Endometrial microvascular endothelial cells (primary cell): Measurements from ENCODE around the gene SLC5A10. TPM values are rescaled to one million over a fixed set of nuclear protein-coding genes. Genes with fewer than 3 reads are reported as not detected.
"Not testable (repeated sequence)": the region's sequence is repeated elsewhere in the genome, so short reads cannot be mapped to it uniquely, and the experiment has no call there.

Experiments used
- in situ Hi-C: cut with HindIII; loops from 2 replicates; pipeline ENCODE4 v1.10.0; 2017; ENCODE audit warnings: low sequenced_read_pairs, low pct_unique_long_range_greater_than_20kb; ENCODE audit errors: inconsistent ontology term
- total RNA-seq: library from RNA; depleted of rRNA; stranded (reverse); fragments of >200 nt; gene quantifications from one replicate; pipeline ENCODE4 v1.2.3, GENCODE V29; 2015; ENCODE audit errors: inconsistent ontology term

Gene SLC5A10
- total RNA-seq, 1 donor from 2014 or later = not detected

DNA sequence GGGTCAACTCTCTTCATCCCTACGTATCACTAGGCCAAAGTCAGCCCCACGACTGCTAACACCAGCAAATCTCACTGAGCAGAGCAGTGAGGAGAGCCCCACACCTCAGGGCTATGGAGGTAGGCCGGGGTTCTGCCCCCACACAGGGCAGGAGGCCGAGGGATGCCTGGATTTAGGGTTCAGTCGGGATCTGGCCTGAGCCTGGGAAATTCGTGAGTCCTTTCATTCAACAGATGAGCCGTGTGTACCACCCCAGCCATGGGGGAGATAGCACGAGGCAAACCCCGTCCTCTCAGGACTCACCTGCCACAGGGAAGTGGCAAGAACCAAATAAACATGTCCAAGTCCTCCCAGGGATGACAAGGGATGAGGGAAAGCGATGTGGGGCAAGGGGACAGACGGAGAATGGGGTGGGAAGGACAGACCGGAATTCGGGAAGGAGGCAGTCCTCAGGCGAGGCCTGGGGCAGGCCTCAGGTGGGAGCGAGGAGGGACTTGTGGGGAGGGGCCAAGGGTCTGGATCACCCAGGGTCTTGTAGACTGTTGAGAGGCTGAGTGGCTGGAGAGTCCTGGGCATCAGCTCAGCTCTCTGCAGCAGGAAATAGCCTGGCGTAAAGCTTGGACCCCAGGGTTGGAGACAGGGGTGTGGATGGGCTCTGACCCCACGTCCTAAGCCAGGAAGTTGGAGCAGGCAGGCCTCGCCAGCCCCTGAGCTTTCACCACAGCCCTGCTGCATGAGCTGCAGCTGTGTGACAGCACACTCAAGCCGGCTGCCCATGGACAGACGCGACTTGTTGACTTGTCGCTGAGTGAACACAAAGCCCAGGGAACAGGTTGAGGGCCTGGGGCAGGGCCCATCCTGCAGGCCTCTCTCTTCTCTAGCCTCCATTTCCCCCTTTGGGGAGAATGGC is 60.5 kb downstream of the SLC5A10 start:
- in situ Hi-C loops = no loop called here

DNA sequence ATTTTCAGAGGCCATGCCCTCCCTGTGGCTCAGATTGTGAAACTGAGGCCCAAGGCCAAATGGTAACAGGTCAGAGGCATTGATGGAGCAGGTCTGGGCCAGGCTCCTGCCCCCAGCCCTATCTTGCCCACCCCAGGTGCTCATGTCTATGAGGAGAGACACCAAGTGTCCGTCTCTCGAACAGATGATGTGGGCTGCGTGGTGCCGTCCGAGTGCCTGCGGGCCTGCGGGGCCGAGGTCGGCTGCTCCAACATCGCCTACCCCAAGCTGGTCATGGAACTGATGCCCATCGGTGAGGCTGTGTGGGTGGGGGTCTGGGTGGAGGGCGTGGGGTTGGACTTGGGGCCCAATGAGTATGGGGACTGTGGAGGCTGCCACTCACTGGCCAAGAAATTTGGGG is 61.3 kb downstream of the SLC5A10 start:
- in situ Hi-C loops = no loop called here

- in situ Hi-C loops = no loop called here
Observed at GRCh38 chr17:19013806-19014627, 62.1 kb downstream of the SLC5A10 start.

GRCh38 chr17:19014628-19015215 is 62.8 kb downstream of the SLC5A10 start:
- in situ Hi-C loops = no loop called here

- in situ Hi-C loops = no loop called here
Observed at GRCh38 chr17:19015428-19015827, 63.5 kb downstream of the SLC5A10 start.

DNA sequence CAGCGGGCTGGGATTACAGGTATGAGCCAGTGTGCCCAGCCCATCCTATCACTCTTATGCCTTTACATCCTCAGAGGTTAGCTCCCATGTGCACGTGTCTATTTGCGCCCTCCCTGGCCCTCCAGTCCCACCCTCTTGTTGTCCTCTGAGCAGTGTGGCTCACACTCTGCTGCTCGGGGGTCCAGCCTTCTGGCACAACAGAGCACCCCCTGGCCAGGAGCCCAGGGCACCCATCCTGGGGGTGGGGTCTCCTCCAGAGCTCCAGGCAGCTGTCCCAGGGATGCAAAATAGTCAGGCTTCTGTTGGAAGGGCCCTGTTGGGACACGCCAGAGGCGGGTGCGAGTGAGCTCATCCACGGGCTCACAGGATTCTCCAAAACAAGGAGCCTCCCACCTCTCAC is 64.3 kb downstream of the SLC5A10 start:
- in situ Hi-C loops = no loop called here

- in situ Hi-C loops = no loop called here
Observed at GRCh38 chr17:19016881-19017280, 64.9 kb downstream of the SLC5A10 start.

GRCh38 chr17:19017401-19017800 is 65.4 kb downstream of the SLC5A10 start:
- in situ Hi-C loops = no loop called here

DNA sequence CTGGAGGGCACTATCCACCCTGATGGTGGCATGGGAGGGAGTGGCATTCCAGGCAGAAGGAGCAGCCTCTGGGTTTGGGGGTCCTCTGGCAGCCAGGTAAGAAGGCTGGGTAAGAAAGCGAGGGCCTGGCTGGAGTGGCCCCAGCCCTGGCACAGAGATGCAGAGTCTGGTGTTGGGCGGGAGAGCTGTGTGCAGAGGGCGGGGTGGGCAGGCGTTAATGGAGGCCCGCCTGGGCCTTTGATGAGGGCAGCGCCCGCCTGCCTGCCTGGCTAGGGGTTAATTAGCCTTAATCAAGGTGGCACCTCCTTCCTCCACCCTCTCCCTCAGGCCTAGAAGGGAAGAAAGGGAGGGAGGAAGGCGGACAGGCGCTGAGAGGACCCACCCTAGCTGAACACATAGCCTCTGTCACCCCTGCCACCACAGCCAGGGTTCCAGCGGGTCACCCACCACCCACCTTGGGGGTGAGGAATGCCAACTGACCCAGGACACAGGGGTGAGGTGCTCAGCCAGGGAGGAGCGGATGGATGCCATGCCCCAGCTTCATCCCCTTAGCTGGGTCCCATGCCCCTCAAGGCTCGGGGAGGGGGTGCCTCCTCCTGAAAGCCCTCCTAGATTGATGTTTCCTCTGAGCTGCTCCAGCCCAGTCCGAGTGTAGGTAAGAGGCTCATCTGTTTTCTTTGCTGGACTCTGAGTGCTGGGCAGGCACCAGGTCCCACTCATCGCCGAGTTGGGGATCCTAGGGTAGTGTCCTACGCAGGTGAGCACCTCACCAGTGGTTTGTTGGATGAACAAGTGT is 66.0 kb downstream of the SLC5A10 start:
- in situ Hi-C loops = no loop called here

DNA sequence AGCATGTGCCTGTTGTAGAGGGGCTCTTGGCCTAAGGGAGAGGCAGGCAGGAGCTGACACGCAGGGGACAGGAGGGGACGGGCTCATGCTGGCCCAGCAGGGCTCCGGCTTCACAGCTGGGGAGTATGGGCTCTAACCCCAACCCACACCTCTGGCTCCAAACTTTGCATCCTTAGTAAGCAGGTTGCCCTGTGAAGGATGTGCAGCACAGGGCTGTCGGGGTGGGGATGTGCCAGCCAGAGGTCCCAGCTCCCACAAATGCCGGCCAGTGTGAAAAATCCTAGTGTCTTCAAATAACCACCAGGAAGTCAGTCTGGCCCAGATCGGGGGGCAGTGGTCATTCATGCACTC is 66.6 kb downstream of the SLC5A10 start:
- in situ Hi-C loops = no loop called here

DNA sequence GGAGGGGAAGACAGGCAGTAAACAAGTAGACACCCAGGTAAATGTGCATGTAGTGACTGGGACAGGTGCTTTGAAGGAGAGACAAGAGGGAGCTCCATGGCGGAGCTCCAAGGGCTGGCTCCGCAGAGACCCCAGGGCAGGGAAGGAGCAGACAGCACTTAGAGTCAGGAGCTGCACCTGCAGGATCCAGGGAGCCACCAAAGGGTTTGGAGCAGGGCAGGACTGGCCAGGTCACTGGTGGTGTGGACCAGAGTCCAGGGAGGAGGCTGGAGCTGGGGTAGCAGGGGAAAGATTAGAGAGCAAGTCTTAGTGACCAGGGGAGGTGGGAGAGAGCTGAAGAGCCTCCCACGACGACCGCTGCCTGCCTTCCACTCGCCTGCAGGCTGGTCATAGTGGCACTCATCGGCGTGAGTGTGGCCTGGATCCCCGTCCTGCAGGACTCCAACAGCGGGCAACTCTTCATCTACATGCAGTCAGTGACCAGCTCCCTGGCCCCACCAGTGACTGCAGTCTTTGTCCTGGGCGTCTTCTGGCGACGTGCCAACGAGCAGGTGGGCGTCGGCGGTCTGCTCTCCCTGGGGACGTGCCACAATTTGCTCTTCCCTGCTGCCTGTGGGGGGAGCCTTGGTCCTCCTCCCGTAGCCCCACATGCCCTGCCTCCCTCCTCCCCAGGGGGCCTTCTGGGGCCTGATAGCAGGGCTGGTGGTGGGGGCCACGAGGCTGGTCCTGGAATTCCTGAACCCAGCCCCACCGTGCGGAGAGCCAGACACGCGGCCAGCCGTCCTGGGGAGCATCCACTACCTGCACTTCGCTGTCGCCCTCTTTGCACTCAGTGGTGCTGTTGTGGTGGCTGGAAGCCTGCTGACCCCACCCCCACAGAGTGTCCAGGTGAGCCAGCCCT is 67.3 kb downstream of the SLC5A10 start:
- in situ Hi-C loops = no loop called here

DNA sequence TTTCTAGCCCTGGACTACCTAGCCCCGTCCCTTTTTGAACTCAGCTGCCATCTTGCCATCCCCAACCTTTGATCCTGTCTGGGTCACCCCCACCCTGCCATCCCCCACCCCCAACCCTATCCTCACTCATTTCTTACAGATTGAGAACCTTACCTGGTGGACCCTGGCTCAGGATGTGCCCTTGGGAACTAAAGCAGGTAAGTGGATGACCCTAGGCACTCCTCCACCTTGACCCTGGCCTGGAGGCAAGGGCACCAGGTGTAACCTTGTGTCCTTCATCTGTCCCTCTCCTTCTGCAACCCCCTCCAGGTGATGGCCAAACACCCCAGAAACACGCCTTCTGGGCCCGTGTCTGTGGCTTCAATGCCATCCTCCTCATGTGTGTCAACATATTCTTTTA is 68.1 kb downstream of the SLC5A10 start:
- in situ Hi-C loops = no loop called here

DNA sequence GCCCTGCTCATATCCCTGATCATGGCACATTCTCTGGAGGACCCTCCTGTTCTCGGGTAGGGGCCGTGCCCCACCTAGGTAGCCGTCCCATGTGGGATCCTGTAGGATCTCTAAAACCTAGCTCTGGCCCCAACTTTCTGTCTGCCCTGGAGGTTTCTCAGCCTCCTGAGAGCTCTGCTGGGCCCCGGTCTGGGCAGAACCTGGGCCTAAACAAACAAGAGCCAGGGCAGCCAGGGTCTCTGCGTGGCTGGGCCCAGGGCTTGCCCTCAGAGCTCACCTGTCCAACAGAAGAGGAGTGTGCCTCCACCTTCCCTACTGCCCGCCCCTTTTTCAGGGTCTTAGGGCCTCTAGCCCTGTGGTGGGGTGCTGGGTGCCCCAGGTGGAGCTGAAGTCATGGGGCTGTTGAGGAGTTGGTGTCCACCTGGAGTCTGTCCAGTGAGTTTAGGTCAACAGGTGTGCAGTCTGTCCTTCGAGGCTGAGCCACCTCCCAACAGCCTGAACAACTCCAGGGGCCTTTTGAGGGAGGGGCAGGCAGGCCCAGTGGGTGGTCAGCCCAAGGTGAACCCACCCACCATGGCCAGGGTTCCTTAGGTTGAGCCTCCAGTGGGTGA is 69.2 kb downstream of the SLC5A10 start:
- in situ Hi-C loops = not testable (repeated sequence)

DNA sequence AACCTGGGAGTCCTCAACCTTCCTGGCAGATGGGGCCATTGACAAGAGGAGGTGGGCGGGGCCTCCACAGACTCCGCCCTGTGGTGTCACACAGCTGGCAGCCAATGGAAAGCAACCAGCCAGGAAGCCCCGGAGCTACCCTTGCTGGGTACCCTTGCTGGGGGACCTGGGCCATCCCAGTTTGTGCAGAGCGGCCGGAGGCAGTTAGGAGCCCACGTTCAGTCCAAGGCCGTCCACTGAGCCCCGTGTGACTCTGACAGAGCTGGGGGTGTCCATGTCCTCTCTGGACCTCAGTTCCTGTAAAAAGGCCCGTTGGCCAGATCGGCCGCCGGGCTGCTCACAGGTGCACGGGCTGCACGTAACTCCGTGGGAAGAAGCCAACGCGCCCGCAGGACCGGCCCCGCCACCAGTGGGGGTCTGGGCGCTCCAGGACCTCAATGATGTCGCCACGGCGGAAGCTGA is 69.7 kb downstream of the SLC5A10 start:
- in situ Hi-C loops = no loop called here

GRCh38 chr17:19022128-19022527 is 70.2 kb downstream of the SLC5A10 start:
- in situ Hi-C loops = no loop called here

DNA sequence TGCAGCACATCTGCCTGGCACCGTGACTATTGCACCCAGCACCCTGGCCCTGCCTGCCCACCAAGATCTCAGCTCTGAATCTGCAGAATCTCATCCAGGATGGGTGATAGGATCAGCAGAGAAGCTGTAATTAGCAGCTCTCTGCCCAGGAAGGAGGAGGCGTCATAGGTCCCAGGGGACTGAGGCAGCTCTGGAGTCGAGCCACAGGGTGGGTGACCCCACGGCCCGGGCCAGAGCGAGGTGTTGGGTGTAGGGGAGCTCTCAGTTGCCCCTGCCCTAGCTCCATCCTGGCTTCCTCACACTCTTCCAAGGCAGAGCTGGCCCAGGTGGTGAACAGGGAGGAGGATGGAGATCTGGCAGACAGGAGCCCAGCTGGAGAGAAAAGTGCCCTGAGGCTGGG is 70.8 kb downstream of the SLC5A10 start:
- in situ Hi-C loops = no loop called here

DNA sequence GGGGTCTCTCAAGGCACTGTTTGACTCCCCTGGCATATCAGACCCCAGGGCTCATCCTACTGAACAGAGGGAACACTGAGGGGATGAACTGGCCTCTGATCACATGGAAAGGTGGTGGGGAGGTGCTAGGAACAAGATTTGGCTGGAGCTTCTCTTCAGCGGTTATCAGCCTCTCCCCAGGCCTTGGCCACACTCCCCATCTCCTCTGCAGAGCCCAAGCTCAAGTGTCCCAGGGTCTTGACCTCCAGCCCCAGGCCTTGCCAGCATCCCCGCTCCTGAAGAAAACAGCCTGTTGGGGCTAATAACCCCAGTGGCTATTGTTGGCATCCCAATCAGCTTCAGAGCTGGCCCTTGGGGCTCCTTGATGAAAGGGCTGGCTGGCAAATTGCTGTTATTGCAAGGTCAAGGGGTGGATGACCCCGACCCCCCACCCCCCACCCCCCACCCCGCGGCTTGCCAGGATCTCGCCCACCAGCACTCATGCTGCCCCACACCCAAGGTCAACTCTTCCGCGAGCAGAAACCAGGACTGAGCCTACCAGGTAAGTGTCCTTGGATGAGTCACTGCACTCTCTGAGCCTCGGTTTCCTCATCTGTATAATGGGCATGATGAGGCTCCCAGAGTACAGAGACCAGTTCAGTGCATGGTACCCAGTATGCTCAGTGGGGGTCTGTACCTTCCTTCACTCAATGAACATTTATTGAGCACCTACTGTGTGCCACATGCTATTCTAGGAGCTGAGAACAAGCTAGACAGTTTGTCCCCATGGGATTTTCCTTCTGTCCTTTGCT is 71.4 kb downstream of the SLC5A10 start:
- in situ Hi-C loops = no loop called here
